ENCODE results near the gene NEDD1. TPM values are rescaled to one million over a fixed set of nuclear protein-coding genes. Genes with fewer than 3 reads are reported as not detected.

Gene NEDD1
- total RNA-seq, 6 donors from 2014 or later = 9.1 to 21.4 (median 12.7) TPM

DNA sequence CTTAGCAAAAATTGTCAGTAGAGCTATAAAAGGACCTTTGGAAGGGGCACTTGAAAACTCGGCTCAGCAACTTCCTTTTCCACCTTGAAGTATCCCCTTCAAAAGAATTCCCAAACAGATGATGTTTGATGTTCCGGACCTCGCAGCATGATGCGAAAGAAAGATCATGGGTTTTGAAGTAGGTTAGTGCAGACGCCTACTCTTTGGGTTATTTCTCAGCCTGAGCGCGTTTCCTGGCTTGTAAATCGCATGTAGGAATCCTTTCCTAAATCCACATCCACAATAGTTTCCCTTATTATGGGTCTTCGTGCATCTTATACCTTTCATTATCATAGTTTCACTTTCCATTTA lies 584 bp upstream of the NEDD1 start:
- H3K4me3 ChIP-seq = peak overlapping the region; percentile 81 to 86 (median 81)
- 23 to 25% methylated on average over 9 of the region's 9 CpGs for WGBS, 2 donors
- no peaks in the 10 kb centered on the region for H3K9me3 ChIP-seq
- no peaks in the 10 kb centered on the region for H3K36me3 ChIP-seq
- no peak for ATAC-seq (ENCODE audit: low FRiP score in 2 of 2)
- H3K27me3 ChIP-seq = no peaks in the 10 kb centered on the region
- no peak for DNase-seq
- H3K4me1 ChIP-seq = peaks cover 7 to 17% (median 14%) of the 10 kb centered on the region in 4 donors
- TF ChIP-seq POLR2AphosphoS5 (IDR thresholded peaks at IDR 0.05) (no peak), POLR2A (IDR thresholded peaks at IDR 0.05) (no peak), EP300 (IDR thresholded peaks at IDR 0.05) (no peak)
- TF ChIP-seq, protein P1, sequence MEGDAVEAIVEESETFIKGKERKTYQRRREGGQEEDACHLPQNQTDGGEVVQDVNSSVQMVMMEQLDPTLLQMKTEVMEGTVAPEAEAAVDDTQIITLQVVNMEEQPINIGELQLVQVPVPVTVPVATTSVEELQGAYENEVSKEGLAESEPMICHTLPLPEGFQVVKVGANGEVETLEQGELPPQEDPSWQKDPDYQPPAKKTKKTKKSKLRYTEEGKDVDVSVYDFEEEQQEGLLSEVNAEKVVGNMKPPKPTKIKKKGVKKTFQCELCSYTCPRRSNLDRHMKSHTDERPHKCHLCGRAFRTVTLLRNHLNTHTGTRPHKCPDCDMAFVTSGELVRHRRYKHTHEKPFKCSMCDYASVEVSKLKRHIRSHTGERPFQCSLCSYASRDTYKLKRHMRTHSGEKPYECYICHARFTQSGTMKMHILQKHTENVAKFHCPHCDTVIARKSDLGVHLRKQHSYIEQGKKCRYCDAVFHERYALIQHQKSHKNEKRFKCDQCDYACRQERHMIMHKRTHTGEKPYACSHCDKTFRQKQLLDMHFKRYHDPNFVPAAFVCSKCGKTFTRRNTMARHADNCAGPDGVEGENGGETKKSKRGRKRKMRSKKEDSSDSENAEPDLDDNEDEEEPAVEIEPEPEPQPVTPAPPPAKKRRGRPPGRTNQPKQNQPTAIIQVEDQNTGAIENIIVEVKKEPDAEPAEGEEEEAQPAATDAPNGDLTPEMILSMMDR (IDR thresholded peaks at IDR 0.05) = no peak
- H3K27ac ChIP-seq = peak overlapping the region; percentile 85 to 97 (median 92)

- no peaks in the 10 kb centered on the region for H3K27me3 ChIP-seq
- H3K4me3 ChIP-seq = peak overlapping the region; percentile 81 to 86 (median 81)
- TF ChIP-seq POLR2A (IDR thresholded peaks at IDR 0.05) (no peak), EP300 (IDR thresholded peaks at IDR 0.05) (no peak), POLR2AphosphoS5 (IDR thresholded peaks at IDR 0.05) (no peak)
- TF ChIP-seq, protein P1 (IDR thresholded peaks at IDR 0.05) = no peak
- peak; percentile 48 to 62 for ATAC-seq (ENCODE audit: low FRiP score in 2 of 2)
- no peaks in the 10 kb centered on the region for H3K36me3 ChIP-seq
- no peaks in the 10 kb centered on the region for H3K9me3 ChIP-seq
- 9 to 13% methylated on average over 14 to 23 of the region's 23 CpGs for WGBS, 2 donors
- peaks cover 7 to 17% (median 14%) of the 10 kb centered on the region in 4 donors for H3K4me1 ChIP-seq
- peak in 1 of 2 donors; percentile 25 for DNase-seq
- H3K27ac ChIP-seq = peak overlapping the region; percentile 85 to 97 (median 92)
Measured at GRCh38 chr12:96907671-96908422, 790 bp downstream of the NEDD1 start.

GRCh38 chr12:96908423-96908675 lies 1.3 kb downstream of the NEDD1 start:
- no peak for TF ChIP-seq EP300 (IDR thresholded peaks at IDR 0.05)
- TF ChIP-seq, protein P1 (IDR thresholded peaks at IDR 0.05) = no peak
- no peak for TF ChIP-seq POLR2AphosphoS5 (IDR thresholded peaks at IDR 0.05)
- no peak for TF ChIP-seq POLR2A (IDR thresholded peaks at IDR 0.05)
- ATAC-seq (ENCODE audit: low FRiP score in 2 of 2) = no peak
- peaks cover 7 to 17% (median 14%) of the 10 kb centered on the region in 4 donors for H3K4me1 ChIP-seq
- H3K4me3 ChIP-seq = peak overlapping the region in 2 of 4 donors; percentile 81
- 68 to 80% methylated on average over 3 of the region's 3 CpGs for WGBS, 2 donors
- no peaks in the 10 kb centered on the region for H3K36me3 ChIP-seq
- no peaks in the 10 kb centered on the region for H3K9me3 ChIP-seq
- H3K27ac ChIP-seq = peak overlapping the region in 1 of 4 donors; percentile 92
- H3K27me3 ChIP-seq = no peaks in the 10 kb centered on the region
- no peak for DNase-seq

DNA sequence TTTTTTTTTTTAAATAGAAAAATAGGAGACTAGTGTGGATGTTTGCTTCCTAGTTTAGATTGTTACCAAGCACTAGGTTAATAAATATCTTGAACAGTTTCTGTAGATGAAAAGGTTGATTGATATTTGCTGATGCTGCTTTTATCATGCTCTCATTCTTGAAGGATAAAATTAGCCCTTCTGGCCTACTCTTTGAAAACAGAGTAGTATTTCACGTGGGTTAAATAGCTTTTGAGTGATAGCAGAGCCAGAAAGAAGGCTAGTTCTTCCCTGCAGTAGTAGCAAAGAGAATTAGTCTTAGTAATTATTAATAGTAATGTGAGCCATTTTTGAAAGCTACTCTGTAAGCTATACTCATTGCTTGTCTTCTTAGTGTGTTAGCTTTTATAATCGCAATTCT lies 5.2 kb downstream of the NEDD1 start:
- H3K27me3 ChIP-seq = no peaks in the 10 kb centered on the region
- DNase-seq = no peak
- peaks cover 7 to 12% (median 9%) of the 10 kb centered on the region in 4 donors for H3K4me1 ChIP-seq
- no peak for ATAC-seq (ENCODE audit: low FRiP score in 2 of 2)
- WGBS, 2 donors = 75 to 82% methylated on average over 2 of the region's 2 CpGs
- TF ChIP-seq, protein P1 (IDR thresholded peaks at IDR 0.05) = no peak
- TF ChIP-seq POLR2AphosphoS5 (IDR thresholded peaks at IDR 0.05) = no peak
- no peak for TF ChIP-seq POLR2A (IDR thresholded peaks at IDR 0.05)
- no peak overlapping the region for H3K27ac ChIP-seq
- H3K36me3 ChIP-seq = peaks cover 0 to 4% (median 0%) of the 10 kb centered on the region in 4 donors
- H3K4me3 ChIP-seq = no peak overlapping the region
- no peaks in the 10 kb centered on the region for H3K9me3 ChIP-seq

- Histone ChIP-seq H3K27ac (no peak overlapping the region), H3K27me3 (no peaks in the 10 kb centered on the region), H3K36me3 (peaks cover 0 to 4% (median 0%) of the 10 kb centered on the region in 4 donors), H3K4me3 (no peak overlapping the region), H3K4me1 (peaks cover 5 to 9% (median 7%) of the 10 kb centered on the region in 4 donors), H3K9me3 (no peaks in the 10 kb centered on the region)
- WGBS, 2 donors = 90 to 98% methylated on average over 2 of the region's 2 CpGs
- DNase-seq (no peak), ATAC-seq (ENCODE audit: low FRiP score in 2 of 2) (no peak)
- TF ChIP-seq POLR2AphosphoS5 (IDR thresholded peaks at IDR 0.05) = no peak
- TF ChIP-seq, protein P1 (IDR thresholded peaks at IDR 0.05) = no peak
Measured at GRCh38 chr12:96912943-96913342, 5.9 kb downstream of the NEDD1 start.
